WTC11 (cell line): Measurements from ENCODE around the gene TMEM98. TPM values are rescaled to one million over a fixed set of nuclear protein-coding genes. Genes with fewer than 3 reads are reported as not detected.
"Not testable (repeated sequence)": the region's sequence is repeated elsewhere in the genome, so short reads cannot be mapped to it uniquely, and the experiment has no call there.

Experiments
- ATAC-seq: fragments of 200-7000 bp; cut with Tn5 transposase; 2 replicates; pipeline ENCODE4 v1.10.0; 2021; ENCODE audit warnings: mild to moderate bottlenecking, moderate library complexity
- CTCF ChIA-PET: fragments of 300-600 bp; sonication (Branson Sonifier 250); formaldehyde crosslinking; loops from one replicate; lab custom pipeline; 2021; ENCODE audit warnings: antibody characterized with exemption; lab: Charles Lee
- POLR2A ChIA-PET: fragments of 350-600 bp; sonication (Branson Sonifier 250); formaldehyde crosslinking; loops from one replicate; lab custom pipeline; 2021; ENCODE audit warnings: antibody characterized with exemption; lab: Charles Lee
- DNase-seq: peaks from one replicate; pipeline ENCODE4 v3.0.0; 2021; ENCODE audit warnings: low spot score
- H3K27ac Mint-ChIP-seq: 2 replicates; pipeline ENCODE4 v1.8.0; 2021; ENCODE audit warnings: mixed read lengths
- H3K27me3 Mint-ChIP-seq: 2 replicates; pipeline ENCODE4 v1.8.0; 2021; ENCODE audit warnings: low read depth, mild to moderate bottlenecking, moderate library complexity, mixed read lengths
- H3K36me3 Mint-ChIP-seq: 2 replicates; pipeline ENCODE4 v1.8.0; 2021; ENCODE audit warnings: mixed read lengths
- H3K4me1 Mint-ChIP-seq: 2 replicates; pipeline ENCODE4 v1.8.0; 2022; ENCODE audit warnings: mixed read lengths
- H3K4me3 Mint-ChIP-seq: 2 replicates; pipeline ENCODE4 v1.8.0; 2021; ENCODE audit warnings: mild to moderate bottlenecking, moderate library complexity, mixed read lengths
- H3K9me3 Mint-ChIP-seq: 2 replicates; pipeline ENCODE4 v1.8.0; 2021; ENCODE audit warnings: mixed read lengths
- ATF1 ChIP-seq: sonication (generic); formaldehyde crosslinking; IDR thresholded peaks from 2 replicates; pipeline ENCODE4 v1.8.1; 2023; ENCODE audit warnings: mild to moderate bottlenecking, moderate library complexity, missing genetic modification reagents
- GRHL2 ChIP-seq: fragments of 250-450 bp; sonication (Bioruptor Pico); IDR thresholded peaks from 2 replicates; pipeline ENCODE4 v1.8.0; 2022; ENCODE audit warnings: mild to moderate bottlenecking, moderate library complexity; ENCODE audit not compliant: insufficient replicate concordance, severe bottlenecking
- JUN ChIP-seq: sonication (generic); formaldehyde crosslinking; IDR thresholded peaks from 2 replicates; pipeline ENCODE4 v1.8.0; 2023; ENCODE audit warnings: mild to moderate bottlenecking, missing genetic modification reagents
- KAT7 ChIP-seq: sonication (generic); formaldehyde crosslinking; IDR thresholded peaks from 2 replicates; pipeline ENCODE4 v1.8.1; 2023; ENCODE audit warnings: missing genetic modification reagents, mild to moderate bottlenecking, borderline replicate concordance
- MXD4 ChIP-seq: fragments of 250-450 bp; sonication (Bioruptor Pico); IDR thresholded peaks from 2 replicates; pipeline ENCODE4 v1.8.0; 2021; ENCODE audit warnings: mild to moderate bottlenecking, moderate library complexity, borderline replicate concordance
- NR3C1 ChIP-seq: sonication (generic); formaldehyde crosslinking; conservative IDR thresholded peaks from 2 replicates; pipeline ENCODE4 v1.8.1; 2023; ENCODE audit warnings: low read depth, mild to moderate bottlenecking, missing genetic modification reagents
- PRDM15 ChIP-seq: sonication (generic); formaldehyde crosslinking; IDR thresholded peaks from 2 replicates; pipeline ENCODE4 v1.8.0; 2022; ENCODE audit warnings: missing genetic modification reagents
- PRRX2 ChIP-seq: fragments of 250-450 bp; sonication (Bioruptor Pico); IDR thresholded peaks from 2 replicates; pipeline ENCODE4 v1.8.0; 2021; ENCODE audit warnings: mild to moderate bottlenecking
- RELA ChIP-seq: sonication (generic); formaldehyde crosslinking; IDR thresholded peaks from 2 replicates; pipeline ENCODE4 v1.8.1; 2022; ENCODE audit warnings: missing genetic modification reagents, mild to moderate bottlenecking, borderline replicate concordance
- SMAD4 ChIP-seq: sonication (generic); formaldehyde crosslinking; IDR thresholded peaks from 2 replicates; pipeline ENCODE4 v1.8.0; 2022; ENCODE audit warnings: mild to moderate bottlenecking, missing genetic modification reagents
- SOX15 ChIP-seq: fragments of 250-450 bp; sonication (Bioruptor Pico); IDR thresholded peaks from 2 replicates; pipeline ENCODE4 v1.9.0; 2021; ENCODE audit warnings: mild to moderate bottlenecking
- TEAD4 ChIP-seq: sonication (generic); formaldehyde crosslinking; IDR thresholded peaks from 2 replicates; pipeline ENCODE4 v1.8.0; 2022; ENCODE audit warnings: mild to moderate bottlenecking, missing genetic modification reagents
- USF1 ChIP-seq: sonication (generic); formaldehyde crosslinking; IDR thresholded peaks from 2 replicates; pipeline ENCODE4 v1.8.0; 2022; ENCODE audit warnings: mild to moderate bottlenecking, missing genetic modification reagents
- USF2 ChIP-seq: sonication (generic); formaldehyde crosslinking; IDR thresholded peaks from 2 replicates; pipeline ENCODE4 v1.8.1; 2023; ENCODE audit warnings: mild to moderate bottlenecking, missing genetic modification reagents, moderate library complexity
- ZNF219 ChIP-seq: sonication (generic); formaldehyde crosslinking; IDR thresholded peaks from 2 replicates; pipeline ENCODE4 v1.8.0; 2023; ENCODE audit warnings: missing genetic modification reagents, mild to moderate bottlenecking, borderline replicate concordance
- ZNF416 ChIP-seq: fragments of 250-450 bp; sonication (Bioruptor Pico); IDR thresholded peaks from 2 replicates; pipeline ENCODE4 v1.9.0; 2021; ENCODE audit warnings: mild to moderate bottlenecking, inconsistent platforms
- total RNA-seq: library from RNA; stranded (reverse); gene quantifications from 3 replicates; pipeline ENCODE4 v1.2.3, GENCODE V29; 2021
- TF ChIP-seq, protein P1 (sequence below): sonication (generic); formaldehyde crosslinking; IDR thresholded peaks from 2 replicates; pipeline ENCODE4 v1.8.1; 2022; ENCODE audit warnings: mild to moderate bottlenecking, moderate library complexity, missing genetic modification reagents
- TF ChIP-seq, protein P2 (sequence below): sonication (generic); formaldehyde crosslinking; conservative IDR thresholded peaks from 2 replicates; pipeline ENCODE4 v1.8.1; 2022; ENCODE audit warnings: mild to moderate bottlenecking, missing genetic modification reagents

The TMEM98 gene
- total RNA-seq, 1 experiment from 2014 or later, result 70.3 TPM

DNA sequence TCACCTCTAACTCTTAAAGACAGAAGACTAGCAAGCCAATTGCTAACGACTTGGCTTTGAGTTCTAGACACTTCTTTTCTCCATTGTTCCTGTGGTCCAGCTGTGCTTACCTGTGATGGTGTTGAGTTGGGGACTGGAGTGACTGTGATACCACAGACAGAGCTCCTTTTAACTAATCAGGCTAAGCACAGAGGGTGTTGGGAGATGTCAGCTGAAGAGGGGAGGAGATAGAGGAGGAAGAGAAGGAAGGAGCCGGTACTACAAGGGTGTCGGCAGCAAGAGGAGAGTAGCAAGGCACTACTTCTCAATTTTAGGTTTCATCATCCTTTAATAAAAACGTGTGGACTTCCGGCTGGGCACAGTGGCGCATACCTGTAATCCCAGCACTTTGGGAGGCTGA, 45.9 kb upstream of the TMEM98 start (continued):
- TF ChIP-seq ATF1 (CRISPR knock-in tag) (no peak), JUN (CRISPR knock-in tag) (no peak)

DNA sequence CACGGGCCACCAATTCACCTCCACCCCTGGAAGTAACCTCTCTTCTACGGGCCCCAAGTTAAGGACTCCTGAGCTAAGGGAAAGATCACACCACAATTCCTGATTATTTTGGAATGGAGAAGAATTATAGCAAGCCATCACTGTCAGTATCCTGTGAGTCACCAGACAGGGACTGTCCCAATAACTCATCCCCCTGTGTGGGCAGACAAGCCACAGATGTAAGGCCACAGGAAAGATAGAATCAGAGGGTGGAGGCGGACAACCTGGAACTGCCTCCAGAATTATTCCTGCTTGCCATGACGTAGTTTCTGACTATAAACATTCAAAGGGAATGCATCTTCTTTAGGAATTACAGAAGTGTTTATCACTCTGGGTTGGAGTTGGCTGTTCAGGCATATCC, 45.2 kb upstream of the TMEM98 start:
- TF ChIP-seq MXD4 (CRISPR knock-in tag), result no peak
- TF ChIP-seq PRDM15 (CRISPR knock-in tag), result no peak
- TF ChIP-seq NR3C1, result no peak
- TF ChIP-seq, protein P1, sequence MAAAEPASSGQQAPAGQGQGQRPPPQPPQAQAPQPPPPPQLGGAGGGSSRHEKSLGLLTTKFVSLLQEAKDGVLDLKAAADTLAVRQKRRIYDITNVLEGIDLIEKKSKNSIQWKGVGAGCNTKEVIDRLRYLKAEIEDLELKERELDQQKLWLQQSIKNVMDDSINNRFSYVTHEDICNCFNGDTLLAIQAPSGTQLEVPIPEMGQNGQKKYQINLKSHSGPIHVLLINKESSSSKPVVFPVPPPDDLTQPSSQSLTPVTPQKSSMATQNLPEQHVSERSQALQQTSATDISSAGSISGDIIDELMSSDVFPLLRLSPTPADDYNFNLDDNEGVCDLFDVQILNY (CRISPR knock-in tag), result no peak
- TF ChIP-seq, protein P2, sequence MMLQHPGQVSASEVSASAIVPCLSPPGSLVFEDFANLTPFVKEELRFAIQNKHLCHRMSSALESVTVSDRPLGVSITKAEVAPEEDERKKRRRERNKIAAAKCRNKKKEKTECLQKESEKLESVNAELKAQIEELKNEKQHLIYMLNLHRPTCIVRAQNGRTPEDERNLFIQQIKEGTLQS, result no peak
- TF ChIP-seq USF1, result no peak
- TF ChIP-seq PRRX2 (CRISPR knock-in tag), result no peak
- TF ChIP-seq SMAD4 (CRISPR knock-in tag), result no peak
- no peak for TF ChIP-seq USF2 (CRISPR knock-in tag)
- TF ChIP-seq KAT7, result no peak
- TF ChIP-seq ZNF219 (CRISPR knock-in tag), result no peak
- no peak for TF ChIP-seq ZNF416 (CRISPR knock-in tag)
- no peak for TF ChIP-seq GRHL2 (CRISPR knock-in tag)
- TF ChIP-seq TEAD4 (CRISPR knock-in tag), result no peak
- no peak for TF ChIP-seq JUN (CRISPR knock-in tag)
- no peak for TF ChIP-seq RELA
- TF ChIP-seq SOX15 (CRISPR knock-in tag), result no peak
- POLR2A ChIA-PET, result no interaction called here
- Mint-ChIP-seq H3K9me3 (peaks cover 9% of the 10 kb centered on the region), H3K27ac (no peak overlapping the region), H3K4me1 (peaks cover 13% of the 10 kb centered on the region), H3K36me3 (peaks cover 4% of the 10 kb centered on the region; the same call in 1 of the 2 replicates), H3K27me3 (no peaks in the 10 kb centered on the region; the same call in none of the 2 replicates), H3K4me3 (no peak overlapping the region)
- CTCF ChIA-PET, result interaction anchor here (0.6 to 1.7 kb wide), 2 partner anchors 37 to 54 kb away, joined by 5 to 6 read pairs; no protein-coding TSS in a partner anchor
- ATAC-seq (no peak), DNase-seq (no peak)

- ATAC-seq, H3K9me3 Mint-ChIP-seq, H3K36me3 Mint-ChIP-seq, POLR2A ChIA-PET, DNase-seq, H3K27me3 Mint-ChIP-seq, H3K4me1 Mint-ChIP-seq: not testable (repeated sequence)
- Mint-ChIP-seq H3K4me3 (peak overlapping the region; percentile 36), H3K27ac (peak overlapping the region; percentile 86)
- CTCF ChIA-PET, result interaction anchor here (2.0 to 2.7 kb wide), 2 partner anchors 10 to 104 kb away, joined by 4 to 19 read pairs; partner anchors contain the start of gene MYO1D
Observed at GRCh38 chr17:32886951-32887350, 41.0 kb upstream of the TMEM98 start.

GRCh38 chr17:32887410-32887809, 40.5 kb upstream of the TMEM98 start:
- H3K27me3 Mint-ChIP-seq, POLR2A ChIA-PET, H3K4me3 Mint-ChIP-seq, H3K9me3 Mint-ChIP-seq, H3K27ac Mint-ChIP-seq, ATAC-seq, H3K4me1 Mint-ChIP-seq, H3K36me3 Mint-ChIP-seq: not testable (repeated sequence)
- peak; percentile 37 for DNase-seq
- CTCF ChIA-PET, result interaction anchor here (2.7 kb wide), 1 partner anchor 11 kb away, joined by 19 read pairs; the partner anchor contains the start of gene MYO1D
